ENCODE data around the gene RSAD2.

- TF ChIP-seq CTCF (IDR thresholded peaks at IDR 0.05; ENCODE audit: low read length): no peak
- no peak for TF ChIP-seq EZH2 (optimal IDR thresholded peaks at IDR 0.05; ENCODE audit: low read depth, low read length)
Measured at GRCh38 chr2:6885968-6886367, 8.4 kb downstream of the RSAD2 start.

Measured in MM.1S (cell line).